Sigmoid colon (tissue), 4 donors: ENCODE results near the gene SON.

Experiments
- POLR2A ChIP-seq, 2 donors: fragments of 450-650 bp; IDR thresholded peaks; one replicate each; pipeline ENCODE4 v1.6.1; 2016; ENCODE audit warnings: antibody characterized with exemption in 2 of 2, mild to moderate bottlenecking in 2 of 2, moderate library complexity in 2 of 2
- POLR2AphosphoS5 ChIP-seq, 4 donors: sonication (generic); formaldehyde crosslinking; IDR thresholded peaks; one replicate each; pipeline ENCODE4 v1.6.1; 2017; ENCODE audit warnings: antibody characterized with exemption in 4 of 4
- TF ChIP-seq, protein P1 (sequence below), 4 experiments: fragments of 450-650 bp in 3 of 4; fragments of 200-600 bp in 1 of 4; IDR thresholded peaks; one replicate each; pipeline ENCODE4 v1.5.1; 2016 to 2019; ENCODE audit warnings: antibody characterized with exemption in 4 of 4, mild to moderate bottlenecking in 3 of 4, moderate library complexity in 2 of 4

DNA sequence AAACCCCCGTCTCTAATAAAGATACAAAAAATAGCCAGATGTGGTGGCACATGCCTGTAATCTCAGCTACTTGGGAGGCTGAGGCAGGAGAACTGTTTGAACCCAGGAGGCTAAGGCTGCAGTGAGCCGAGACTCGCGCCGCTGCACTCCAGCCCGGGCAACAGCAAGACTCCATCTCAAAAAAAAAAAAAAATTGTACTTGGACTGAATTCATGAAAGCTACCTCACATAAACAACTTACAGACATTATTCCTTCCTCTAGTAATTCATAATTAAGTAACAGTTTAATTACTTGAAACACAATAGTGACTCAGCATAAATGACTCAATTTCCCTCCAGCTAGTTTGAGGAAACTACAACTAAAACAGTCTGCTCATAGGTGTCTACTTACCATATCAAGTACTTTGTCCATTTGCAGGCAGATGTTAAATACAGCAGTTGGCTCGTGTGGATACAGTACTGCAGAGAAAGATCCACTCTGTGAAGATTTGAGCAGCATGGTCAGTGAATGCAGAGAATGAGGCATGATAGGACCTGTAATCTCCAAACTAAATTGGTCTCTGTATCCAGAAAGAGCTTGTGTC is 36.2 kb downstream of the SON start:
- TF ChIP-seq, protein P1, sequence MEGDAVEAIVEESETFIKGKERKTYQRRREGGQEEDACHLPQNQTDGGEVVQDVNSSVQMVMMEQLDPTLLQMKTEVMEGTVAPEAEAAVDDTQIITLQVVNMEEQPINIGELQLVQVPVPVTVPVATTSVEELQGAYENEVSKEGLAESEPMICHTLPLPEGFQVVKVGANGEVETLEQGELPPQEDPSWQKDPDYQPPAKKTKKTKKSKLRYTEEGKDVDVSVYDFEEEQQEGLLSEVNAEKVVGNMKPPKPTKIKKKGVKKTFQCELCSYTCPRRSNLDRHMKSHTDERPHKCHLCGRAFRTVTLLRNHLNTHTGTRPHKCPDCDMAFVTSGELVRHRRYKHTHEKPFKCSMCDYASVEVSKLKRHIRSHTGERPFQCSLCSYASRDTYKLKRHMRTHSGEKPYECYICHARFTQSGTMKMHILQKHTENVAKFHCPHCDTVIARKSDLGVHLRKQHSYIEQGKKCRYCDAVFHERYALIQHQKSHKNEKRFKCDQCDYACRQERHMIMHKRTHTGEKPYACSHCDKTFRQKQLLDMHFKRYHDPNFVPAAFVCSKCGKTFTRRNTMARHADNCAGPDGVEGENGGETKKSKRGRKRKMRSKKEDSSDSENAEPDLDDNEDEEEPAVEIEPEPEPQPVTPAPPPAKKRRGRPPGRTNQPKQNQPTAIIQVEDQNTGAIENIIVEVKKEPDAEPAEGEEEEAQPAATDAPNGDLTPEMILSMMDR (IDR thresholded peaks at IDR 0.05), result no peak
- TF ChIP-seq POLR2A (IDR thresholded peaks at IDR 0.05) (no peak), POLR2AphosphoS5 (IDR thresholded peaks at IDR 0.05) (peak in 1 of 4 donors; percentile 29)
